ENCODE results near the gene RRP1B. TPM values are rescaled to one million over a fixed set of nuclear protein-coding genes. Genes with fewer than 3 reads are reported as not detected.

The RRP1B gene
- total RNA-seq, 1 experiment from 2014 or later = 55.9 TPM

DNA sequence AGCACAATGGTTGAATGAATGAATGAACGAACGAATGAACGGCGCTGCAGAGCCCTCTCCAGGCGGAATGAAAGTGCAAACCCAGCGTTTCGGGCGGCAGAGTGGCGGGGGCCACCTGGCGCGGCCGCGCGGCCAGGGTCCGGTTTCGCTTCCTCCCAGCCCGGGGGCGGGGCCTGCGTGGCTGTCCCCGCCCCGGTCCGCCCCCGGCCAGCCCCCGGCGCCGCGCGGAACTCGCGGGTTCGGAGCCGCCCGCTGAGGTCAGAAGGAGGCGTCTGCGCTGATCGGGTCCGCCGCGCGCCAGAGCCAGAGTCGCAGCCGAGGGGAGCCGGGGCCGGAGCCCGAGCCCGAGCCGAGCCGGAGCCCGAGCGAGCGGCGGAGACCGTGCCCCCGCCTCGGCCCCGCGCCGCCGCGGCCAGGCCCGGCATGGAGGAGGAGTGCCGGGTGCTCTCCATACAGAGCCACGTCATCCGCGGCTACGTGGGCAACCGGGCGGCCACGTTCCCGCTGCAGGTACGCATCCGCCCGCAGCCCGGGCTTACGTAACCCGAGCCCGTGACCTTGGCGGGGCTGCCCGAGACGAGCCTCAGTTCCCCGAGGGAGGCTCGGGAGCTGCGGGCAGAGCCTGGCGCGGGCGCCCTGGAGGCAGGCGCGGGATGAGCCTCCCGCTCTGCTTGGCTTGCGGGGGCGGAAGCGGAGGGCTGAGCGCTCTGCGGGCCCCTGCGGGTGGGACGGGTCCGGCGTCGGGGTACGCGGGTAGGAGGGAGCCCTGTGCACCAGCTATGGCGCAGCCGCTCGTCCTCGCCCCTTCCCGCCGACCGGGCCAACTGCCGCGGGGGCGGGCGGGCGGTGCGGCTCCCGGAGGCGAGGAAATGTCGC, 59.8 kb downstream of the RRP1B start, which contains the start of gene PDXK (continued):
- TF ChIP-seq, protein P1, sequence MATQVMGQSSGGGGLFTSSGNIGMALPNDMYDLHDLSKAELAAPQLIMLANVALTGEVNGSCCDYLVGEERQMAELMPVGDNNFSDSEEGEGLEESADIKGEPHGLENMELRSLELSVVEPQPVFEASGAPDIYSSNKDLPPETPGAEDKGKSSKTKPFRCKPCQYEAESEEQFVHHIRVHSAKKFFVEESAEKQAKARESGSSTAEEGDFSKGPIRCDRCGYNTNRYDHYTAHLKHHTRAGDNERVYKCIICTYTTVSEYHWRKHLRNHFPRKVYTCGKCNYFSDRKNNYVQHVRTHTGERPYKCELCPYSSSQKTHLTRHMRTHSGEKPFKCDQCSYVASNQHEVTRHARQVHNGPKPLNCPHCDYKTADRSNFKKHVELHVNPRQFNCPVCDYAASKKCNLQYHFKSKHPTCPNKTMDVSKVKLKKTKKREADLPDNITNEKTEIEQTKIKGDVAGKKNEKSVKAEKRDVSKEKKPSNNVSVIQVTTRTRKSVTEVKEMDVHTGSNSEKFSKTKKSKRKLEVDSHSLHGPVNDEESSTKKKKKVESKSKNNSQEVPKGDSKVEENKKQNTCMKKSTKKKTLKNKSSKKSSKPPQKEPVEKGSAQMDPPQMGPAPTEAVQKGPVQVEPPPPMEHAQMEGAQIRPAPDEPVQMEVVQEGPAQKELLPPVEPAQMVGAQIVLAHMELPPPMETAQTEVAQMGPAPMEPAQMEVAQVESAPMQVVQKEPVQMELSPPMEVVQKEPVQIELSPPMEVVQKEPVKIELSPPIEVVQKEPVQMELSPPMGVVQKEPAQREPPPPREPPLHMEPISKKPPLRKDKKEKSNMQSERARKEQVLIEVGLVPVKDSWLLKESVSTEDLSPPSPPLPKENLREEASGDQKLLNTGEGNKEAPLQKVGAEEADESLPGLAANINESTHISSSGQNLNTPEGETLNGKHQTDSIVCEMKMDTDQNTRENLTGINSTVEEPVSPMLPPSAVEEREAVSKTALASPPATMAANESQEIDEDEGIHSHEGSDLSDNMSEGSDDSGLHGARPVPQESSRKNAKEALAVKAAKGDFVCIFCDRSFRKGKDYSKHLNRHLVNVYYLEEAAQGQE (IDR thresholded peaks at IDR 0.05; ENCODE audit: low read depth) = no peak
- no peak for TF ChIP-seq EGR1 (IDR thresholded peaks at IDR 0.05; ENCODE audit: low read depth)
- peak; percentile 35; the same call in 1 of the 2 replicates for TF ChIP-seq ZFX (IDR thresholded peaks at IDR 0.05)
- TF ChIP-seq RAD21 (IDR thresholded peaks at IDR 0.05; ENCODE audit: low read depth) = no peak
- no peak for TF ChIP-seq SIN3A (IDR thresholded peaks at IDR 0.05; ENCODE audit: low read depth)
- TF ChIP-seq EZH2 (IDR thresholded peaks at IDR 0.05) = no peak

DNA sequence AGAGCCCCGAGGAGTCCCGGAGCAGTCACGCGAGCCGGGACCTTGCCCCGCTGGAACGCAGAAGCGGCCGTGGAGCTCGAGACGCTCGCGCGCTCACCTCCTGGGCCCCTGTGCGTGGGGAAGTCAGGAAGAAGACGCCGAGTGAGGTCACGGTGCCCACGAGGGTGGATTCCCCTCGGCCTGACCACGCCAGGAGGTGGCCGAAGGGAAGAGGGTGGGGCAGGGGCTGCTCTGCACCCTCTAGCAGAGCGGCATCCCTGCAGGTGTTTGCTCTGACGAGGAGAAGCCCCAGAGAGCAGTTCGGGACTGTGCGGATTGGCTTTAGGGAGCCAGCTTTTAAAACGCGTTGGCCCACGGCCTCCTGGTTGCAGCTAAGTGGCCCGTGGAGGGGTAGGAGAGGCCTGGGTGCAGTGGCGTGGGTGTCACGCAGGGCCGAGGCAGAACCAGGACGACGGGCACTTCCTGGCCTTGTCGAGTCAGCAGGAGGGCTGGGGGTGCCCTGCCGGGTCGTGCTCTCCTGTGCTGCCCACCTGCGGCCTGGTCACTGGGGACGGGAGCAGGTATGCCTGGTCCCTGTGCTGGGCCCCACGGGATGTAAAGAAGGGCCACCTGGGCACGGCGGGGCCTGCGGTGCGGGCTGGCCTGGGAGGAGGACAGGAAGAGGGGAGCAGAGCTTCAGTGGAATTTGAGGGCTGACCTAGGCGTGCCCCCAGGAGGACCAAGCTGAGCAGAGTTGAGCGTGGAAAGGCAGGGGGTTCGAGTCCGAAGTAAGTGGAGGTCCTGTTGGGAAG, 60.6 kb downstream of the RRP1B start:
- DNase-seq (ENCODE audit: low read depth, low spot score) = no peak
- Histone ChIP-seq H3K9me3 (ENCODE audit: control insufficient read depth in 1 of 2, insufficient read depth in 1 of 2, low read depth in 1 of 2, low read length in 2 of 2) (no peaks in the 10 kb centered on the region), H3K36me3 (ENCODE audit: control insufficient read depth in 1 of 2, insufficient read depth in 2 of 2, low read length in 2 of 2) (peaks cover 3 to 22% of the 10 kb centered on the region in 2 experiments; a peak in 1 of 4 replicates), H3K4me2 (ENCODE audit: low read length) (peak overlapping the region; percentile 99), H3K27ac (ENCODE audit: low read depth, low read length) (peak overlapping the region; percentile 72), H3K9me2 (ENCODE audit: insufficient read depth) (no peaks in the 10 kb centered on the region), H3K27me3 (ENCODE audit: insufficient read depth, low read length) (no peaks in the 10 kb centered on the region), H2AFZ (ENCODE audit: low read depth, low read length, poor library complexity, severe bottlenecking) (no peak overlapping the region), H4K20me1 (ENCODE audit: insufficient read depth) (peaks cover 5% of the 10 kb centered on the region; the same call in 1 of the 2 replicates), H3K4me3 (replicated peaks in 1 of 2; ENCODE audit: low read depth in 1 of 2, low read length in 2 of 2) (peak overlapping the region; percentile 96 to 99), H3K9ac (ENCODE audit: low read length) (peak overlapping the region; percentile 99), H3K79me2 (ENCODE audit: insufficient read depth, low read length) (peaks cover 56% of the 10 kb centered on the region), H3K4me1 (ENCODE audit: control insufficient read depth in 1 of 2, insufficient read depth in 2 of 2, low read length in 2 of 2) (peaks cover 26 to 60% of the 10 kb centered on the region in 2 experiments)
- TF ChIP-seq POLR2A (IDR thresholded peaks at IDR 0.05; ENCODE audit: borderline replicate concordance, extremely low read depth, insufficient read depth, insufficient read length) (no peak), SIN3A (IDR thresholded peaks at IDR 0.05; ENCODE audit: low read depth) (no peak), CBX3 (IDR thresholded peaks at IDR 0.05; ENCODE audit: low read depth) (no peak), POLR2AphosphoS5 (IDR thresholded peaks at IDR 0.05; ENCODE audit: low read depth, low read length) (no peak), ZNF274 (IDR thresholded peaks at IDR 0.05; ENCODE audit: low read depth, low read length) (no peak), FOSL1 (IDR thresholded peaks at IDR 0.05; ENCODE audit: low read depth) (no peak), ELF1 (IDR thresholded peaks at IDR 0.05; ENCODE audit: borderline replicate concordance, low read depth) (no peak), TCF7L2 (IDR thresholded peaks at IDR 0.05; ENCODE audit: borderline replicate concordance, extremely low read depth, insufficient read depth, insufficient read length) (no peak), ZFX (IDR thresholded peaks at IDR 0.05) (no peak)
- TF ChIP-seq, protein P2, sequence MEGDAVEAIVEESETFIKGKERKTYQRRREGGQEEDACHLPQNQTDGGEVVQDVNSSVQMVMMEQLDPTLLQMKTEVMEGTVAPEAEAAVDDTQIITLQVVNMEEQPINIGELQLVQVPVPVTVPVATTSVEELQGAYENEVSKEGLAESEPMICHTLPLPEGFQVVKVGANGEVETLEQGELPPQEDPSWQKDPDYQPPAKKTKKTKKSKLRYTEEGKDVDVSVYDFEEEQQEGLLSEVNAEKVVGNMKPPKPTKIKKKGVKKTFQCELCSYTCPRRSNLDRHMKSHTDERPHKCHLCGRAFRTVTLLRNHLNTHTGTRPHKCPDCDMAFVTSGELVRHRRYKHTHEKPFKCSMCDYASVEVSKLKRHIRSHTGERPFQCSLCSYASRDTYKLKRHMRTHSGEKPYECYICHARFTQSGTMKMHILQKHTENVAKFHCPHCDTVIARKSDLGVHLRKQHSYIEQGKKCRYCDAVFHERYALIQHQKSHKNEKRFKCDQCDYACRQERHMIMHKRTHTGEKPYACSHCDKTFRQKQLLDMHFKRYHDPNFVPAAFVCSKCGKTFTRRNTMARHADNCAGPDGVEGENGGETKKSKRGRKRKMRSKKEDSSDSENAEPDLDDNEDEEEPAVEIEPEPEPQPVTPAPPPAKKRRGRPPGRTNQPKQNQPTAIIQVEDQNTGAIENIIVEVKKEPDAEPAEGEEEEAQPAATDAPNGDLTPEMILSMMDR (IDR thresholded peaks at IDR 0.05 in 2 of 3, conservative IDR thresholded peaks at IDR 0.05 in 1 of 3; ENCODE audit: borderline replicate concordance in 1 of 3, insufficient read depth in 1 of 3, low read depth in 2 of 3, low read length in 2 of 3) = no peak
- TF ChIP-seq, protein P3, sequence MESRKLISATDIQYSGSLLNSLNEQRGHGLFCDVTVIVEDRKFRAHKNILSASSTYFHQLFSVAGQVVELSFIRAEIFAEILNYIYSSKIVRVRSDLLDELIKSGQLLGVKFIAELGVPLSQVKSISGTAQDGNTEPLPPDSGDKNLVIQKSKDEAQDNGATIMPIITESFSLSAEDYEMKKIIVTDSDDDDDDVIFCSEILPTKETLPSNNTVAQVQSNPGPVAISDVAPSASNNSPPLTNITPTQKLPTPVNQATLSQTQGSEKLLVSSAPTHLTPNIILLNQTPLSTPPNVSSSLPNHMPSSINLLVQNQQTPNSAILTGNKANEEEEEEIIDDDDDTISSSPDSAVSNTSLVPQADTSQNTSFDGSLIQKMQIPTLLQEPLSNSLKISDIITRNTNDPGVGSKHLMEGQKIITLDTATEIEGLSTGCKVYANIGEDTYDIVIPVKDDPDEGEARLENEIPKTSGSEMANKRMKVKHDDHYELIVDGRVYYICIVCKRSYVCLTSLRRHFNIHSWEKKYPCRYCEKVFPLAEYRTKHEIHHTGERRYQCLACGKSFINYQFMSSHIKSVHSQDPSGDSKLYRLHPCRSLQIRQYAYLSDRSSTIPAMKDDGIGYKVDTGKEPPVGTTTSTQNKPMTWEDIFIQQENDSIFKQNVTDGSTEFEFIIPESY (IDR thresholded peaks at IDR 0.05; ENCODE audit: extremely low read depth, insufficient replicate concordance, low read length) = no peak
- intact Hi-C loops (cut with micrococcal nuclease) = no loop called here
- RAD21 ChIA-PET (ENCODE audit: low non-redundant PET in 1 of 2, low total read pairs in 2 of 2, uncharacterized antibody in 2 of 2, unreplicated experiment in 2 of 2) = no interaction called here
- POLR2A ChIA-PET = no interaction called here
- BruUV-seq (replicated peaks) = no TSS peak
- ATAC-seq = peak; percentile 5; the same call in 1 of the 2 replicates
- CTCF ChIA-PET = no interaction called here
